ENCODE measurements around the gene TEKT4.
"Not testable (repeated sequence)": the region's sequence is repeated elsewhere in the genome, so short reads cannot be mapped to it uniquely, and the experiment has no call there.

TEKT4 gene

DNA sequence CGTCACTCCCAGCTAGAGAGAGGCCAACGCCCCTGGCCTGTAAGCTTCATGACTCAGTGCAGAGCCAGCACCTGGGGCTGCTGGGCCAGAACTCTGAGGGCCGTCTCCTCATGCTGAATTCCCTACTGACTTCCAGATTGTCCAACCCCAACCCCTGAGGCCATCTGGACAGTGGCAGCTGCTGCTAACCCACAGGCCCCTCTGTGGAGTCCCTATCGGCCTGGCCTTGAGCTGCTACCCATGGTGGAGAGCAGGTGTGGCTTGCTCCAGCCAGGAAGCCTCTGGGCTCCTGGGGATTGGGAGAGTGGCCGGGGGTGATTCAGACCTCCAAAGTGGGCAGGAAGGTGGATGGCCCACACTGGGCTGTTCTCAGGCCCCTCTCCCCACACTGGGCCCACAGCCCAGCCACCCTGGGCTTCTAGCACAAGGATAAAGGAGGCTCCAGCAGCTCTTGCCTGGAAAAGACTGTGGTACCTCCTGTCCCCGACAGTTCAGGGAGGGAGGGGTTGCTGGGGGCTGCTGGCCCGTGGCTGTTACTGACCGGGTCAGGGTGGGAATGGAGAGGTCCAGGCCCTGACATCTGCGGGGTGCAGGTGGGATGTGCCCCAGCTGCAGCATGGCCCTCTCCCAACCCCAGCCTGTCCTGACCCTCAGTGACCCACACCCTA, 8.2 kb downstream of the TEKT4 start:
- no peaks in the 10 kb centered on the region for H3K36me3 ChIP-seq (ENCODE audit: insufficient read depth, insufficient read length, low read length)
- H3K9me3 ChIP-seq (ENCODE audit: insufficient read depth, low read length): peaks cover 9% of the 10 kb centered on the region; the same call in 1 of the 2 replicates
- no peak for TF ChIP-seq ZNF274 (IDR thresholded peaks at IDR 0.05; ENCODE audit: low read depth, low read length)
- no peak for TF ChIP-seq SUZ12 (IDR thresholded peaks at IDR 0.05; ENCODE audit: extremely low read depth, insufficient read depth, insufficient read length)
- no peak for TF ChIP-seq YY1 (IDR thresholded peaks at IDR 0.05; ENCODE audit: insufficient read depth, insufficient read length)
- no peak for DNase-seq (ENCODE audit: low read depth, low spot score)
- no peaks in the 10 kb centered on the region for H3K27me3 ChIP-seq (ENCODE audit: insufficient read depth, insufficient read length)
- no peak overlapping the region for H3K4me3 ChIP-seq (ENCODE audit: insufficient read length, low read depth)
- H3K4me1 ChIP-seq (ENCODE audit: insufficient read depth, insufficient read length): peaks cover 7% of the 10 kb centered on the region
- H3K9ac ChIP-seq (ENCODE audit: insufficient read length, low read depth): no peak overlapping the region

DNA sequence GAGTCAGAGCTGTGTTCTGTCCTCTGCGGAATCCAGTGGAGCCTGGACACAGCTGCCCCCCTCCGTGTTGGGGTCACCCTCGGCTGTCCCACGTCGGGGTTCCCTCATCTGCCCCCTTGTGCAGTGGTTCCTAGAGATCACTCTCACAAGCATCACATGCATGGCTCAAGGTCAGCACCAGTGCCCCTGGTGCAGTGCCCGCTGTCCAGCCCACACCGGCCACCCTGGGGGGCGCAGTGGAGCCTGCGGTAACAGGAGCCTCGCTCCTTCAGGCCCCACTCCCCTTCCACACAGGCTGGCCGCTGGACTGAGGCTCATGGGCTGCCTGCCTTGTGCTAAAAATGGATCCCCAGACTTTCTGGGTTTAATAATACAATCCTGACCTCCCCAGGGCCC, 8.8 kb downstream of the TEKT4 start:
- H3K9me3 ChIP-seq (ENCODE audit: insufficient read depth, low read length): peaks cover 4% of the 10 kb centered on the region; the same call in 1 of the 2 replicates
- H3K4me1 ChIP-seq (ENCODE audit: insufficient read depth, insufficient read length): peaks cover 7% of the 10 kb centered on the region
- H3K27me3 ChIP-seq (ENCODE audit: insufficient read depth, insufficient read length): no peaks in the 10 kb centered on the region
- TF ChIP-seq SUZ12 (IDR thresholded peaks at IDR 0.05; ENCODE audit: extremely low read depth, insufficient read depth, insufficient read length) (no peak), ZNF274 (IDR thresholded peaks at IDR 0.05; ENCODE audit: low read depth, low read length) (no peak), YY1 (IDR thresholded peaks at IDR 0.05; ENCODE audit: insufficient read depth, insufficient read length) (no peak)
- no peak for DNase-seq (ENCODE audit: low read depth, low spot score)
- no peaks in the 10 kb centered on the region for H3K36me3 ChIP-seq (ENCODE audit: insufficient read depth, insufficient read length, low read length)
- no peak overlapping the region for H3K4me3 ChIP-seq (ENCODE audit: insufficient read length, low read depth)
- H3K9ac ChIP-seq (ENCODE audit: insufficient read length, low read depth): no peak overlapping the region

DNA sequence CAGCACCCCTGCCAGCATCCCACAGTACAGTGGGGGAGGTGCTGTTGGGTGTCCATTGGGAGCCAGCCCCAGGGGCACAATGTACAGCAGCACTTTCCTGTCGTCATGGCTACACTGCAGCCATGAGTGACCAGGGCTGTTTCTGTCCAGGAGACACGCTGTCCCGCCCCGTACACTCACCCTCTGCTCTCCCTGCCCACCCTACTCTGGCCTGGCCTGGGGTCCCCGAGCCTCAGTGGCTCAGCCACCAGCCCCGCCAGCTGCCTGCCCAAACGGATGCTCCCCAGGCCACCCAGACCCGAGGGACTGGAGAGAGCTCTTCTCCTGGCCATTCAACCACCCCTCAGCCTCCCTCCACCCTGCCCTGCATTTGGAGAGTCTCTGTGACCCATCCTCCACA, 9.3 kb downstream of the TEKT4 start:
- H3K9ac ChIP-seq (ENCODE audit: insufficient read length, low read depth): no peak overlapping the region
- no peak overlapping the region for H3K4me3 ChIP-seq (ENCODE audit: insufficient read length, low read depth)
- no peaks in the 10 kb centered on the region for H3K9me3 ChIP-seq (ENCODE audit: insufficient read depth, low read length)
- no peaks in the 10 kb centered on the region for H3K27me3 ChIP-seq (ENCODE audit: insufficient read depth, insufficient read length)
- H3K4me1 ChIP-seq (ENCODE audit: insufficient read depth, insufficient read length): peaks cover 7% of the 10 kb centered on the region
- no peak for DNase-seq (ENCODE audit: low read depth, low spot score)
- no peak for TF ChIP-seq ZNF274 (IDR thresholded peaks at IDR 0.05; ENCODE audit: low read depth, low read length)
- TF ChIP-seq SUZ12 (IDR thresholded peaks at IDR 0.05; ENCODE audit: extremely low read depth, insufficient read depth, insufficient read length): no peak
- TF ChIP-seq YY1 (IDR thresholded peaks at IDR 0.05; ENCODE audit: insufficient read depth, insufficient read length): no peak
- H3K36me3 ChIP-seq (ENCODE audit: insufficient read depth, insufficient read length, low read length): no peaks in the 10 kb centered on the region

DNA sequence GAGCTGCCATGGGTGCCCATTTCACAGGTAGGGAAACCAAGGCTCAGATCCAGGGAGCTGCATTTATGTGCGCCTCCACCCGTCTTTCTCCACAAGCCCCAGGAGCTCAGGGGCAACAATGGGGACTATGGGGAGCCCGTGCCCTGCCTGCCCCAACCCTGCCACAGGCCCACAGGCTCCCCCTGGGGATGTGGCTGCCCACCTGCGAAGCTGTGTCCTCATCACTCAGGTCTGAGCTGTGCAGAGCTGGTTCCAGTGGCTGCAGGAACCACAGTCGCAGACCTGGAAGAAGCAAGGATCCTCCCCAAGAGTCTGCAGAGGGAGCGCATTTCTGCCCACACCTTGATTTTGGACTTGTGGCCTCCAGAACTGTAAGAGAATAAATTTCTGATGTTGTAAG, 9.8 kb downstream of the TEKT4 start:
- no peak for DNase-seq (ENCODE audit: low read depth, low spot score)
- H3K4me3 ChIP-seq (ENCODE audit: insufficient read length, low read depth): no peak overlapping the region
- TF ChIP-seq YY1 (IDR thresholded peaks at IDR 0.05; ENCODE audit: insufficient read depth, insufficient read length): no peak
- no peak for TF ChIP-seq ZNF274 (IDR thresholded peaks at IDR 0.05; ENCODE audit: low read depth, low read length)
- no peak for TF ChIP-seq SUZ12 (IDR thresholded peaks at IDR 0.05; ENCODE audit: extremely low read depth, insufficient read depth, insufficient read length)
- no peaks in the 10 kb centered on the region for H3K36me3 ChIP-seq (ENCODE audit: insufficient read depth, insufficient read length, low read length)
- H3K27me3 ChIP-seq (ENCODE audit: insufficient read depth, insufficient read length): no peaks in the 10 kb centered on the region
- H3K9me3 ChIP-seq (ENCODE audit: insufficient read depth, low read length): no peaks in the 10 kb centered on the region
- no peak overlapping the region for H3K9ac ChIP-seq (ENCODE audit: insufficient read length, low read depth)
- H3K4me1 ChIP-seq (ENCODE audit: insufficient read depth, insufficient read length): peaks cover 7% of the 10 kb centered on the region

DNA sequence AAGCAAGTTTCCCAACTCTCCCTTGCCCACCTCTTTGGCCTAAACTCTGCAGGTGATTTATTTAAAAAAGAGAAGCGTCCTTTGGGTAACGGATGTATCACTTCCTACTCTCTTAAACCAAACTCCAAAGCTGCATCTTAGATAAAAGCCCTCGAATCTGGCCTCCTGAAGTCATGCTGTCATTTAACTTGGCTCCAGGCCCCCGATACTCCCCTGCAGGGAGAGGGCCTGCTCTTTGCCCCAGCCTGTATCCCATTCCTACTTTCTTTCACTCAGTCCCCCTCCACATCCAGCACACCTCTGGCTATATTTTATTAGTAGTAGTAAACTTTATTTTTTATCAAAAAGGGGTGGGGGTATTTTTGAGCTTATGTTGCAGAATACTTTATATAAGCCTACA, 19.0 kb downstream of the TEKT4 start:
- Histone ChIP-seq H3K27me3 (ENCODE audit: insufficient read depth, insufficient read length) (no peaks in the 10 kb centered on the region), H3K4me3 (ENCODE audit: insufficient read length, low read depth) (no peak overlapping the region), H3K9me3 (ENCODE audit: insufficient read depth, low read length) (no peaks in the 10 kb centered on the region), H3K36me3 (ENCODE audit: insufficient read depth, insufficient read length, low read length) (no peaks in the 10 kb centered on the region), H3K4me1 (ENCODE audit: insufficient read depth, insufficient read length) (no peaks in the 10 kb centered on the region), H3K9ac (ENCODE audit: insufficient read length, low read depth) (no peak overlapping the region)
- no peak for TF ChIP-seq SUZ12 (IDR thresholded peaks at IDR 0.05; ENCODE audit: extremely low read depth, insufficient read depth, insufficient read length)
- TF ChIP-seq YY1 (IDR thresholded peaks at IDR 0.05; ENCODE audit: insufficient read depth, insufficient read length): no peak
- TF ChIP-seq ZNF274 (IDR thresholded peaks at IDR 0.05; ENCODE audit: low read depth, low read length): no peak
- DNase-seq (ENCODE audit: low read depth, low spot score): no peak

DNA sequence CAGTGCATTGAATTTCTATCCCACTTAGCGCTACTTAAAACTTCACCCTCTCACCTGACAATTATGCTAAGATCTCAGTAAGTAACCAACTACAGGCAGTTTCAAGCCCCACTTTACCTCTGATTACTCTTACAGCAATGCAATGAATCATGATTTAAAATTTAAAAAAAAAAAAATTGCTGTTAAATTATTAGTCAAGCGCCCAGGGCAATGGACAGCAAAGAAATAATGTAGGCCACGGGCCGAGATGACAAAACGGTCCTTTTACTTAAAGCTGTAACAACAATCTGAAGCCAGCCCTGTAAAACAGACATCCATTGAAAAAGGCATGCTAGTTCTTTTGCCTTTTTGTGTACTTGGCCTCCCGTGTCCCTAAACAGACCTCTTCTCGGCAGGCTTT, 24.0 kb downstream of the TEKT4 start:
- not testable (repeated sequence) for H3K9me3 ChIP-seq (ENCODE audit: insufficient read depth, low read length); H3K9ac ChIP-seq (ENCODE audit: insufficient read length, low read depth); H3K4me1 ChIP-seq (ENCODE audit: insufficient read depth, insufficient read length); H3K36me3 ChIP-seq (ENCODE audit: insufficient read depth, insufficient read length, low read length); H3K27me3 ChIP-seq (ENCODE audit: insufficient read depth, insufficient read length); H3K4me3 ChIP-seq (ENCODE audit: insufficient read length, low read depth); DNase-seq (ENCODE audit: low read depth, low spot score)

DNA sequence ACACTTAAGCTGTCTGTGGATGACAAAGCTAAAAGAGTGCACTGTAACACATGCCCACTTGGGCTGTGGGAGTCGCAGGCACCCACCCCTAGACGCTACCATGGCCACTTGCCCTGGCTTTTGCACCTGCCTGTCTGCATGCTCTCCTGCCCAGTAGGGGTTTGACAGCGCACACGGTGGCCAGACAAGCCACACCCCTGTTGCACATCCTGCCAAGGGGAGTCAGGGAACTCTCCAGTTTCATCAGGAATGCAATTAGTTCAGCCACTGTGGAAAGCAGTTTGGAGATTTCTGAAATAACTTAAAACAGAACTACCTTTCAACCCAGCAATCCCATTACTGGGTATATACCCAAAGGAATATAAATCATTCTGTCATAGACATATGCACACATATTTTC, 35.7 kb downstream of the TEKT4 start:
- not testable (repeated sequence) for H3K4me1 ChIP-seq (ENCODE audit: insufficient read depth, insufficient read length); H3K4me3 ChIP-seq (ENCODE audit: insufficient read length, low read depth); H3K27me3 ChIP-seq (ENCODE audit: insufficient read depth, insufficient read length); H3K9me3 ChIP-seq (ENCODE audit: insufficient read depth, low read length); DNase-seq (ENCODE audit: low read depth, low spot score); H3K36me3 ChIP-seq (ENCODE audit: insufficient read depth, insufficient read length, low read length); H3K9ac ChIP-seq (ENCODE audit: insufficient read length, low read depth)

DNA sequence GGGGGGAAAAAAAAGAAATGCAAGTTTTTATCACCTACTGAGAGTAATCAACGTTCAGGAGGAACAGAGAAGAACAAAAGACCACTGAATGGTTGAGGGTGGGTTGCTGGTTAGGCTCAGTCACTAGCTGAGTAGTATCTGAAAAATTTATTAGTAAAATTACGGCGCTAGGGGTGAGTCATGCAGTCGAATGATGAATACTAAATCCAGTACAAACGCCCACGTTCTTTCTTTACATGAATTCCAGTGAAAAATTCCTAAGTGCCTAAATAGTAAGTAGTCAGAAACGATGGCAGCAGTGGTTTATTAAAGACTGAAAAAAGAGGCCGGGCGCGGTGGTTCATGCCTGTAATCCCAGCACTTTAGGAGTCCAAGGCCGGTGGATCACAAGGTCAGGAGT, 52.0 kb downstream of the TEKT4 start:
- Histone ChIP-seq H3K4me1 (ENCODE audit: insufficient read depth, insufficient read length) (no peaks in the 10 kb centered on the region), H3K36me3 (ENCODE audit: insufficient read depth, insufficient read length, low read length) (no peaks in the 10 kb centered on the region), H3K4me3 (ENCODE audit: insufficient read length, low read depth) (no peak overlapping the region), H3K9ac (ENCODE audit: insufficient read length, low read depth) (no peak overlapping the region), H3K9me3 (ENCODE audit: insufficient read depth, low read length) (peaks cover 9% of the 10 kb centered on the region), H3K27me3 (ENCODE audit: insufficient read depth, insufficient read length) (peaks cover 4% of the 10 kb centered on the region)
- no peak for DNase-seq (ENCODE audit: low read depth, low spot score)
- TF ChIP-seq ZNF274 (IDR thresholded peaks at IDR 0.05; ENCODE audit: low read depth, low read length): no peak
- TF ChIP-seq YY1 (IDR thresholded peaks at IDR 0.05; ENCODE audit: insufficient read depth, insufficient read length): no peak
- no peak for TF ChIP-seq SUZ12 (IDR thresholded peaks at IDR 0.05; ENCODE audit: extremely low read depth, insufficient read depth, insufficient read length)

DNA sequence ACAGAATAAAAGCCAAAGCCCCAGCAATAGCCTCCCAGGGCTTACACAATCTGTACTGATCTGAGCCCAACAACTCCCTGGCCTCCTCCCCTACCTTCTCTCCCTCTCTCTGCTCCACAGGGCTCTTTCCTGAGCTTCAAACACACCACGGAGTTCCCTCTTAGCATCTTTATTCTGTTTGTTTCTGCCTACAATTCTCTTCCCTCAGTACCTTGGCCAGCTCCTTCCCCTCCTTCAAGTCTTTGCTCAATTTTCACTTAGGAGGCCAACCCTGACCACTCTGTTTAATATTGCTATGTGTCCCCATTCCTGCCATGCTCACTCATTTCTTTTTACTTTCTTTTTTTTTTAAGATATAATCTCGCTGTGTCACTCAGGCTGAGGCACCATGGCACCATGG, 53.8 kb downstream of the TEKT4 start:
- not testable (repeated sequence) for DNase-seq (ENCODE audit: low read depth, low spot score); H3K4me1 ChIP-seq (ENCODE audit: insufficient read depth, insufficient read length); H3K36me3 ChIP-seq (ENCODE audit: insufficient read depth, insufficient read length, low read length); H3K4me3 ChIP-seq (ENCODE audit: insufficient read length, low read depth); H3K9ac ChIP-seq (ENCODE audit: insufficient read length, low read depth); H3K27me3 ChIP-seq (ENCODE audit: insufficient read depth, insufficient read length); H3K9me3 ChIP-seq (ENCODE audit: insufficient read depth, low read length)
